IMR-90 (cell line): ENCODE measurements around the gene PCAT6. TPM values are rescaled to one million over a fixed set of nuclear protein-coding genes. Genes with fewer than 3 reads are reported as not detected.

Experiments
- ATAC-seq: fragments of 200-7000 bp; cut with Tn5 transposase; 2 replicates; pipeline ENCODE4 v1.9.1; 2020; ENCODE audit warnings: low read depth, mild to moderate bottlenecking, moderate library complexity
- BruUV-seq: library from RNA; stranded (reverse); fragments of 400-500 nt; replicated peaks from 2 replicates; lab custom pipeline; 2021; lab: Mats Ljungman, UMichigan
- CTCF ChIA-PET: fragments of 300-600 bp; formaldehyde crosslinking; extraction: SDS; loops from one replicate; lab custom pipeline; 2021; ENCODE audit warnings: antibody characterized with exemption; lab: Yijun Ruan, JAX
- POLR2A ChIA-PET: fragments of 300-600 bp; sonication (Branson Sonifier 250); formaldehyde crosslinking; loops from one replicate; lab custom pipeline; 2022; ENCODE audit warnings: antibody characterized with exemption; ENCODE audit not compliant: unreplicated experiment; lab: Charles Lee
- DNase-seq: peaks from one replicate; pipeline ENCODE4 v3.0.0; 2013
- H2AFZ ChIP-seq: replicated peaks from 2 replicates; pipeline ENCODE3; 2013; ENCODE audit warnings: low read length, mild to moderate bottlenecking; ENCODE audit not compliant: poor library complexity
- H2AK5ac ChIP-seq: 2 replicates; pipeline ENCODE4 v1.6.1; 2013; ENCODE audit warnings: low read depth, low read length, inconsistent platforms
- H2AK9ac ChIP-seq: replicated peaks from 2 replicates; pipeline ENCODE3; 2013; ENCODE audit warnings: mild to moderate bottlenecking, low read depth, low read length, moderate library complexity; ENCODE audit not compliant: poor library complexity
- H2BK120ac ChIP-seq: 2 replicates; pipeline ENCODE4 v1.6.1; 2013; ENCODE audit warnings: low read depth, low read length, inconsistent platforms
- H2BK15ac ChIP-seq: 3 replicates; pipeline ENCODE4 v1.6.1; 2013; ENCODE audit warnings: low read depth, low read length, inconsistent platforms
- H2BK20ac ChIP-seq: 2 replicates; pipeline ENCODE4 v1.6.1; 2013; ENCODE audit warnings: low read depth, mild to moderate bottlenecking, inconsistent platforms, low read length, moderate library complexity
- H2BK5ac ChIP-seq: 2 replicates; pipeline ENCODE4 v1.6.1; 2013; ENCODE audit warnings: mild to moderate bottlenecking, low read depth, low read length, inconsistent platforms; ENCODE audit not compliant: poor library complexity, severe bottlenecking
- H3K14ac ChIP-seq: replicated peaks from 2 replicates; pipeline ENCODE4 v1.6.1; 2013; ENCODE audit warnings: low read depth, low read length, inconsistent platforms
- H3K18ac ChIP-seq: 2 replicates; pipeline ENCODE4 v1.6.1; 2013; ENCODE audit warnings: low read depth, low read length, control low read depth
- H3K23ac ChIP-seq: 2 replicates; pipeline ENCODE4 v1.6.1; 2013; ENCODE audit warnings: low read depth, low read length, inconsistent platforms
- H3K27ac ChIP-seq: 2 replicates; pipeline ENCODE4 v1.5.1; 2013; ENCODE audit warnings: mild to moderate bottlenecking, control low read depth, low read length; ENCODE audit not compliant: insufficient read depth
- H3K27me3 ChIP-seq: 2 replicates; pipeline ENCODE4 v1.6.1; 2013; ENCODE audit warnings: low read length; ENCODE audit not compliant: control insufficient read depth, insufficient read depth
- H3K36me3 ChIP-seq: 2 replicates; pipeline ENCODE4 v1.6.1; 2013; ENCODE audit warnings: low read length, mixed read lengths; ENCODE audit not compliant: control insufficient read depth, insufficient read depth
- H3K4ac ChIP-seq: 2 replicates; pipeline ENCODE4 v1.6.1; 2013; ENCODE audit warnings: low read depth, low read length, inconsistent platforms
- H3K4me1 ChIP-seq: 2 replicates; pipeline ENCODE4 v1.6.1; 2013; ENCODE audit warnings: low read length, mixed read lengths; ENCODE audit not compliant: control insufficient read depth, insufficient read depth
- H3K4me2 ChIP-seq: 2 replicates; pipeline ENCODE4 v1.6.1; 2013; ENCODE audit warnings: low read depth, mild to moderate bottlenecking, control low read depth, low read length, moderate library complexity
- H3K4me3 ChIP-seq: 2 replicates; pipeline ENCODE4 v1.5.1; 2013; ENCODE audit warnings: low read depth, mild to moderate bottlenecking, control low read depth, low read length, moderate library complexity; ENCODE audit not compliant: insufficient read depth
- H3K56ac ChIP-seq: 2 replicates; pipeline ENCODE4 v1.6.1; 2013; ENCODE audit warnings: low read length, inconsistent platforms; ENCODE audit not compliant: insufficient read depth; ENCODE audit errors: extremely low read depth
- H3K79me1 ChIP-seq, 2 experiments: 2 replicates each; pipeline ENCODE4 v1.6.1; 2013; ENCODE audit warnings: low read length in 2 of 2, inconsistent platforms in 1 of 2, low read depth in 1 of 2
- H3K9ac ChIP-seq: 2 replicates; pipeline ENCODE4 v1.6.1; 2013; ENCODE audit warnings: low read depth, low read length, control low read depth
- H3K9me1 ChIP-seq: 2 replicates; pipeline ENCODE4 v1.6.1; 2013; ENCODE audit warnings: low read length, inconsistent platforms; ENCODE audit not compliant: insufficient read depth
- H3K9me3 ChIP-seq: 2 replicates; pipeline ENCODE4 v1.6.1; 2013; ENCODE audit warnings: low read length; ENCODE audit not compliant: control insufficient read depth, insufficient read depth
- H4K20me1 ChIP-seq: 2 replicates; pipeline ENCODE4 v1.6.1; 2013; ENCODE audit warnings: low read length, inconsistent platforms; ENCODE audit not compliant: insufficient read depth
- H4K5ac ChIP-seq: 2 replicates; pipeline ENCODE4 v1.6.1; 2013; ENCODE audit warnings: mild to moderate bottlenecking, low read depth, low read length, control low read depth
- H4K8ac ChIP-seq, 2 experiments: 2 replicates each; pipeline ENCODE4 v1.6.1; 2013; ENCODE audit warnings: low read depth in 2 of 2, low read length in 2 of 2, control low read depth in 1 of 2, inconsistent platforms in 1 of 2
- H4K91ac ChIP-seq: 2 replicates; pipeline ENCODE4 v1.6.1; 2013; ENCODE audit warnings: low read depth, low read length, inconsistent platforms; ENCODE audit not compliant: insufficient read depth
- CEBPB ChIP-seq: IDR thresholded peaks from 2 replicates; pipeline ENCODE4 v1.6.1; 2012; ENCODE audit warnings: low read depth, low read length, improper control_type of control experiment
- CHD1 ChIP-seq: IDR thresholded peaks from 2 replicates; pipeline ENCODE4 v1.6.1; 2012; ENCODE audit warnings: low read depth, low read length, improper control_type of control experiment
- CTCF ChIP-seq: conservative IDR thresholded peaks from 2 replicates; pipeline ENCODE4 v1.5.1; 2012; ENCODE audit warnings: mild to moderate bottlenecking, low read depth, low read length, improper control_type of control experiment
- MAZ ChIP-seq: IDR thresholded peaks from 2 replicates; pipeline ENCODE4 v1.6.1; 2012; ENCODE audit warnings: low read depth, mild to moderate bottlenecking, low read length, improper control_type of control experiment, moderate library complexity, borderline replicate concordance
- NFE2L2 ChIP-seq: fragments of 150-350 bp; IDR thresholded peaks from 2 replicates; pipeline ENCODE4 v1.6.1; 2016; ENCODE audit warnings: low read depth, mild to moderate bottlenecking, low read length
- POLR2A ChIP-seq: IDR thresholded peaks from 2 replicates; pipeline ENCODE4 v1.6.1; 2012; ENCODE audit warnings: mild to moderate bottlenecking, low read depth, low read length
- SMC3 ChIP-seq: fragments of 150-350 bp; IDR thresholded peaks from 2 replicates; pipeline ENCODE4 v1.6.1; 2016; ENCODE audit warnings: low read depth, mild to moderate bottlenecking, antibody characterized with exemption, low read length, moderate library complexity
- WGBS, 2 experiments: methylation state at CpG; one replicate each; pipeline versions ENCODE4 v1.1.5 to v1.1.7; 2013; ENCODE audit warnings: missing lambda C conversion rate in 2 of 2; ENCODE audit not compliant: insufficient read length in 1 of 2; ENCODE audit errors: extremely low coverage in 2 of 2; 5-methylcytosine and 5-hydroxymethylcytosine counted together
- dilution Hi-C: fragments of 300-500 bp; cut with HindIII; formaldehyde crosslinking; loops from one replicate; pipeline ENCODE4 v1.14.3; 2018; ENCODE audit warnings: low sequenced_read_pairs; ENCODE audit not compliant: unreplicated experiment
- in situ Hi-C: fragments of 300-500 bp; cut with MboI; formaldehyde crosslinking; loops from 3 replicates; pipeline ENCODE4 v1.14.3; 2019; ENCODE audit warnings: low sequenced_read_pairs, inconsistent platforms, mixed read lengths
- intact Hi-C: fragments of 100-400 bp; cut with micrococcal nuclease; formaldehyde crosslinking; loops from 2 replicates; pipeline ENCODE4 v1.10.0; 2022
- polyA plus RNA-seq, 3 experiments: library from polyadenylated mRNA; depleted of rRNA; stranded (reverse); fragments of >200 nt; gene quantifications; 2 replicates each; pipeline ENCODE4 v1.2.3, GENCODE V29; 2012; ENCODE audit warnings: low replicate concordance in 1 of 3
- total RNA-seq: library from RNA; depleted of rRNA; stranded (reverse); fragments of >200 nt; gene quantifications from 2 replicates; pipeline ENCODE4 v1.2.3, GENCODE V29; 2012
- TF ChIP-seq, protein P1 (sequence below): fragments of 150-350 bp; IDR thresholded peaks from 2 replicates; pipeline ENCODE4 v1.6.1; 2016; ENCODE audit warnings: low read depth, mild to moderate bottlenecking, low read length, moderate library complexity, borderline replicate concordance

The PCAT6 gene
- total and polyA plus RNA-seq, 2 of the 4 experiments (the other 2 are of a cell fraction): 5.8 TPM; not detected in 1

DNA sequence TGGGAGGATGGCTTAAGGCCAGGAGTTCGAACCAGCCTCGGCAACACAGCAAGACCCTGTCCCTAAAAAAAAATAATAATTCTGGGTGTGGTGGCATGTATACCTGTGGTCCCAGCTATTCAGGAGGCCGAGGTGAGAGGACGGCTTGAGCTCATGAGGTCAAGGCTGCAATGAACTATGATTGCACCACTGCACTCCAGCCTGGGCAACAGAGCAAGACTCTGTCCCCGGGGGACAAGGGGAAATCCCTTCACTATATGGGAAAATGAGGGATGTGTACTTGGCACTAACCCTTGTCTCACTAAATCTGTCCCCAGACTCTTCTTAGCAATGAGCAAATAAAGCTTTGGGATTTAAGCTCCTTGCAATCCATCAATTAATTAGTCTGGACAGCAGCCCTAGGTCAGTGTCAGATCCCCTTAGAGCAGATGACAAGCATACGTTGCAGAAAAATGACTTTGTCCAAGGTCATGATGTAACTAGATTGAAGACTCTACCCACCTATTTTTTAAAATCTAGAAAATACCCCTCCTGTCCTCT is 11.9 kb upstream of the PCAT6 start:
- Histone ChIP-seq H3K27ac (no peak overlapping the region), H2AK9ac (no peak overlapping the region), H3K4me2 (no peak overlapping the region), H3K79me1 (peaks cover 14 to 77% of the 10 kb centered on the region in 2 experiments), H2AFZ (no peak overlapping the region), H3K23ac (no peak overlapping the region), H3K36me3 (peaks cover 16% of the 10 kb centered on the region), H4K91ac (no peak overlapping the region), H3K14ac (no peak overlapping the region), H2BK15ac (no peak overlapping the region), H2AK5ac (no peak overlapping the region), H2BK20ac (no peak overlapping the region), H3K9ac (no peak overlapping the region), H2BK120ac (no peak overlapping the region), H3K4me3 (no peak overlapping the region), H3K18ac (no peak overlapping the region), H3K56ac (no peak overlapping the region), H3K4ac (no peak overlapping the region), H3K9me3 (no peaks in the 10 kb centered on the region), H3K4me1 (peaks cover 8% of the 10 kb centered on the region), H2BK5ac (no peak overlapping the region), H3K27me3 (no peaks in the 10 kb centered on the region), H4K5ac (no peak overlapping the region), H4K8ac (no peak overlapping the region), H4K20me1 (peaks cover 99% of the 10 kb centered on the region), H3K9me1 (peaks cover 27% of the 10 kb centered on the region)
- ChIA-PET POLR2A (no interaction called here), CTCF (no interaction called here)
- no CpG with 5 or more reads among the region's 6 CpGs for WGBS, 2 experiments
- ATAC-seq (no peak), DNase-seq (no peak)
- in situ Hi-C loops (no loop called here), intact Hi-C loops (no loop called here), dilution Hi-C loops (no loop called here)
- TF ChIP-seq CHD1: no peak
- TF ChIP-seq, protein P1, sequence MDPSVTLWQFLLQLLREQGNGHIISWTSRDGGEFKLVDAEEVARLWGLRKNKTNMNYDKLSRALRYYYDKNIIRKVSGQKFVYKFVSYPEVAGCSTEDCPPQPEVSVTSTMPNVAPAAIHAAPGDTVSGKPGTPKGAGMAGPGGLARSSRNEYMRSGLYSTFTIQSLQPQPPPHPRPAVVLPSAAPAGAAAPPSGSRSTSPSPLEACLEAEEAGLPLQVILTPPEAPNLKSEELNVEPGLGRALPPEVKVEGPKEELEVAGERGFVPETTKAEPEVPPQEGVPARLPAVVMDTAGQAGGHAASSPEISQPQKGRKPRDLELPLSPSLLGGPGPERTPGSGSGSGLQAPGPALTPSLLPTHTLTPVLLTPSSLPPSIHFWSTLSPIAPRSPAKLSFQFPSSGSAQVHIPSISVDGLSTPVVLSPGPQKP: no peak
- TF ChIP-seq SMC3: no peak
- TF ChIP-seq MAZ: no peak
- TF ChIP-seq NFE2L2: no peak
- no peak for TF ChIP-seq CTCF
- no peak for TF ChIP-seq CEBPB
- no peak for TF ChIP-seq POLR2A
- BruUV-seq: no TSS peak
